ENCODE data around the gene RELT. TPM values are rescaled to one million over a fixed set of nuclear protein-coding genes. Genes with fewer than 3 reads are reported as not detected.

The RELT gene
- total RNA-seq, 1 experiment from 2014 or later = 24.5 TPM

- Histone ChIP-seq H3K27ac (ENCODE audit: low read length) (no peak overlapping the region), H3K4me1 (ENCODE audit: insufficient read depth, low read length) (peaks cover 4% of the 10 kb centered on the region; the same call in 1 of the 2 replicates), H3F3A (ENCODE audit: low read length, unreplicated experiment) (no peaks in the 10 kb centered on the region), H4K20me1 (ENCODE audit: low read length) (no peaks in the 10 kb centered on the region), H3K4me3 (ENCODE audit: low read length) (peak overlapping the region; percentile 65; the same call in 1 of the 2 replicates), H3K9me3 (ENCODE audit: low read length) (no peaks in the 10 kb centered on the region), H3K9ac (ENCODE audit: low read length) (no peak overlapping the region), H3K79me2 (ENCODE audit: low read length) (peaks cover 9% of the 10 kb centered on the region), H3K9me2 (replicated peaks; ENCODE audit: low read length) (no peaks in the 10 kb centered on the region), H3K27me3 (ENCODE audit: low read length) (no peaks in the 10 kb centered on the region), H3K4me2 (ENCODE audit: low read length) (peak overlapping the region; percentile 80), H3K36me3 (ENCODE audit: low read depth, low read length) (no peaks in the 10 kb centered on the region), H2AFZ (ENCODE audit: low read length) (no peak overlapping the region)
- ChIA-PET POLR2A (ENCODE audit: unreplicated experiment) (no interaction called here), CTCF (interaction anchor here (0.5 to 0.6 kb wide), 2 partner anchors 9 to 281 kb away, joined by 3 to 5 read pairs; no protein-coding TSS in a partner anchor)
- intact Hi-C loops (cut with micrococcal nuclease) = no loop called here
- no peak for ATAC-seq
- no TSS peak for BruUV-seq (replicated peaks)
- no peak for DNase-seq
- TF ChIP-seq EZH2phosphoT487 (IDR thresholded peaks at IDR 0.05; ENCODE audit: borderline replicate concordance, low read length) = no peak
- TF ChIP-seq EZH2 (IDR thresholded peaks at IDR 0.05; ENCODE audit: low read length, unreplicated experiment) = no peak
- no peak for TF ChIP-seq CTCF (conservative IDR thresholded peaks at IDR 0.05; ENCODE audit: low read depth, low read length)
Observed at GRCh38 chr11:73344191-73344607, 32.0 kb upstream of the RELT start.

GRCh38 chr11:73345481-73346160 is 30.6 kb upstream of the RELT start:
- ChIA-PET CTCF (no interaction called here), POLR2A (ENCODE audit: unreplicated experiment) (no interaction called here)
- Histone ChIP-seq H3K36me3 (ENCODE audit: low read depth, low read length) (no peaks in the 10 kb centered on the region), H3K4me1 (ENCODE audit: insufficient read depth, low read length) (peaks cover 4% of the 10 kb centered on the region; the same call in 1 of the 2 replicates), H2AFZ (ENCODE audit: low read length) (no peak overlapping the region), H3F3A (ENCODE audit: low read length, unreplicated experiment) (no peaks in the 10 kb centered on the region), H3K4me3 (ENCODE audit: low read length) (no peak overlapping the region), H3K9me3 (ENCODE audit: low read length) (no peaks in the 10 kb centered on the region), H3K9me2 (replicated peaks; ENCODE audit: low read length) (no peaks in the 10 kb centered on the region), H3K79me2 (ENCODE audit: low read length) (peaks cover 9% of the 10 kb centered on the region), H4K20me1 (ENCODE audit: low read length) (no peaks in the 10 kb centered on the region), H3K27me3 (ENCODE audit: low read length) (no peaks in the 10 kb centered on the region), H3K27ac (ENCODE audit: low read length) (no peak overlapping the region), H3K4me2 (ENCODE audit: low read length) (no peak overlapping the region), H3K9ac (ENCODE audit: low read length) (no peak overlapping the region)
- no peak for ATAC-seq
- no peak for DNase-seq
- TF ChIP-seq EZH2phosphoT487 (IDR thresholded peaks at IDR 0.05; ENCODE audit: borderline replicate concordance, low read length) = no peak
- no peak for TF ChIP-seq CTCF (conservative IDR thresholded peaks at IDR 0.05; ENCODE audit: low read depth, low read length)
- TF ChIP-seq EZH2 (IDR thresholded peaks at IDR 0.05; ENCODE audit: low read length, unreplicated experiment) = no peak
- intact Hi-C loops (cut with micrococcal nuclease) = no loop called here
- no TSS peak for BruUV-seq (replicated peaks)

GRCh38 chr11:73346186-73346935 is 29.8 kb upstream of the RELT start:
- BruUV-seq (replicated peaks) = no TSS peak
- Histone ChIP-seq H3K9ac (ENCODE audit: low read length) (no peak overlapping the region), H3K27me3 (ENCODE audit: low read length) (no peaks in the 10 kb centered on the region), H3K27ac (ENCODE audit: low read length) (no peak overlapping the region), H4K20me1 (ENCODE audit: low read length) (no peaks in the 10 kb centered on the region), H3K4me3 (ENCODE audit: low read length) (no peak overlapping the region), H3K4me2 (ENCODE audit: low read length) (no peak overlapping the region), H2AFZ (ENCODE audit: low read length) (no peak overlapping the region), H3K9me3 (ENCODE audit: low read length) (no peaks in the 10 kb centered on the region), H3K79me2 (ENCODE audit: low read length) (peaks cover 9% of the 10 kb centered on the region), H3K9me2 (replicated peaks; ENCODE audit: low read length) (no peaks in the 10 kb centered on the region), H3F3A (ENCODE audit: low read length, unreplicated experiment) (no peaks in the 10 kb centered on the region), H3K4me1 (ENCODE audit: insufficient read depth, low read length) (peaks cover 4% of the 10 kb centered on the region; the same call in 1 of the 2 replicates), H3K36me3 (ENCODE audit: low read depth, low read length) (no peaks in the 10 kb centered on the region)
- no peak for TF ChIP-seq CTCF (conservative IDR thresholded peaks at IDR 0.05; ENCODE audit: low read depth, low read length)
- no peak for TF ChIP-seq EZH2 (IDR thresholded peaks at IDR 0.05; ENCODE audit: low read length, unreplicated experiment)
- no peak for TF ChIP-seq EZH2phosphoT487 (IDR thresholded peaks at IDR 0.05; ENCODE audit: borderline replicate concordance, low read length)
- no peak for DNase-seq
- intact Hi-C loops (cut with micrococcal nuclease) = no loop called here
- no peak for ATAC-seq
- CTCF ChIA-PET = no interaction called here
- POLR2A ChIA-PET (ENCODE audit: unreplicated experiment) = no interaction called here

Data from PC-3 (cell line).